ENCODE data around the gene AHRR. TPM values are rescaled to one million over a fixed set of nuclear protein-coding genes. Genes with fewer than 3 reads are reported as not detected.

Gene AHRR
- total RNA-seq, 1 donor = 22.5 TPM

DNA sequence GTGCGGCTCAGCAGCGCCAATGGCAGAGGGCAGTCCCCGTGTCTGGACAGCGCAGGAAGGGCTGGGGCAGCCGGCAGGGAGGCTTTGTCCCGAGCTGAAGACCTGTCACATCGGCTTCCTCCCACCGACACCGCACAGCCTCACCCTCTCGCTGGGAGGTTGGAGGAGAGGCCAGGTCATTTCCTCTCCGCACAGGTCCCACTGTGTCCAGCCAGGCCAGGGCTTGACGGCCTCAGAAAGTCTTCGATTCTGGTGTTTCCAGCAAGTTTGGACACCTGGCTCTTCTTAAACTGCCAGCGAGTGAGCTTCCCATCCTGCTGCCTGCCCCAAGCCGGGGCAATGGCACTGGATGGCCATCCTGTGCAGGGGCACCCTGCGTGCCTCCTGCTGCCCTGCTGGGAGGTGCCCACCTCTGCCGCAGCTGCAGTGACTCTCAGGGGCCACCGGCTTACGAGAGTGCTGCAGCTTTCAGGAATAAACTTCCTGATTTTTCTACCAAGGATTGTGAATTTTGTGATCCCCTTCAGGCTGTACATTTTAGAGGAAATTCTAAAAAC lies 33.9 kb downstream of the AHRR start:
- TF ChIP-seq, protein P1, sequence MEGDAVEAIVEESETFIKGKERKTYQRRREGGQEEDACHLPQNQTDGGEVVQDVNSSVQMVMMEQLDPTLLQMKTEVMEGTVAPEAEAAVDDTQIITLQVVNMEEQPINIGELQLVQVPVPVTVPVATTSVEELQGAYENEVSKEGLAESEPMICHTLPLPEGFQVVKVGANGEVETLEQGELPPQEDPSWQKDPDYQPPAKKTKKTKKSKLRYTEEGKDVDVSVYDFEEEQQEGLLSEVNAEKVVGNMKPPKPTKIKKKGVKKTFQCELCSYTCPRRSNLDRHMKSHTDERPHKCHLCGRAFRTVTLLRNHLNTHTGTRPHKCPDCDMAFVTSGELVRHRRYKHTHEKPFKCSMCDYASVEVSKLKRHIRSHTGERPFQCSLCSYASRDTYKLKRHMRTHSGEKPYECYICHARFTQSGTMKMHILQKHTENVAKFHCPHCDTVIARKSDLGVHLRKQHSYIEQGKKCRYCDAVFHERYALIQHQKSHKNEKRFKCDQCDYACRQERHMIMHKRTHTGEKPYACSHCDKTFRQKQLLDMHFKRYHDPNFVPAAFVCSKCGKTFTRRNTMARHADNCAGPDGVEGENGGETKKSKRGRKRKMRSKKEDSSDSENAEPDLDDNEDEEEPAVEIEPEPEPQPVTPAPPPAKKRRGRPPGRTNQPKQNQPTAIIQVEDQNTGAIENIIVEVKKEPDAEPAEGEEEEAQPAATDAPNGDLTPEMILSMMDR (IDR thresholded peaks at IDR 0.05; ENCODE audit: insufficient read depth, low read depth, low read length) = no peak
- H3K4me3 ChIP-seq (ENCODE audit: low read depth, low read length) = no peak overlapping the region
- no peak for DNase-seq (ENCODE audit: low read depth)

GRCh38 chr5:355958-356357 lies 34.4 kb downstream of the AHRR start:
- H3K4me3 ChIP-seq (ENCODE audit: low read depth, low read length) = no peak overlapping the region
- DNase-seq (ENCODE audit: low read depth) = no peak
- TF ChIP-seq, protein P1 (IDR thresholded peaks at IDR 0.05; ENCODE audit: insufficient read depth, low read depth, low read length) = no peak

- DNase-seq (ENCODE audit: low read depth) = no peak
- TF ChIP-seq, protein P1 (IDR thresholded peaks at IDR 0.05; ENCODE audit: insufficient read depth, low read depth, low read length) = no peak
- H3K4me3 ChIP-seq (ENCODE audit: low read depth, low read length) = no peak overlapping the region
Measured at GRCh38 chr5:359301-359897, 37.9 kb downstream of the AHRR start.

DNA sequence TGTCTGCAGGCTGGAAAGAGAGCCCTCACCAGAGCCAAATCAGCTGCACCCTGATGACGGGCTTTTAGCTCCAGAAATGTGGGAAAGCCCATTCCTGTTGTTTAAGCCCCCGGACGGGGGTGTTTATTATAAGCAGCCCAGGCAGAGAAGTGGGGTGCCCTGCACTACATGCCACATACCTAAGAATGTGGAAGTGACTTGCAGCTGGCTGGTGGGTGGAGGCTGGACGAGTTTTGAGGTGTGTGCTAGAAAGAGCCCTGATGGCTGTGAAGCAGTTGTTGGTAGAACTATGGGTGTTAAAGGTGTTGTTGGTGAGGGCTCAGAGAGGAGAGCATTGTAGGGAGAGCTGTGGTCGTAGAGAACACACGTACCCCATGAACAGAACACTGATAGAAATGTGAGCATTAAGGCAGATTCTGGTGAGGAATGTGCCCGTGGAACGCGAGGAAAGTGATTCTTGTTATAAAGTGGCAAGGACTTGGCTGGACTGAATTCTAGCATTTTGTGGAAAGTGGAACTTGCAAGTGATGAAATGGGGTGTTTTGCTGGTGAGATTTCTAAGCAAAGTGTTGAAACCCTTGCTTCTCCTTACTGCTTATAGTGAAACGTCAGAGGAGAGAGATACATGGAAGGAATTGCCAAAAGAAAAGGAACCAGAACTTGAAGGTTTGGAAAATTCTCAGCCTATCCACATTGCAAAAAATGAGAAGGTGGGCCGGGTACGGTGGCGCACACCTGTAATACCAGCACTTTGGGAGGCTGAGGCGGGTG lies 38.9 kb downstream of the AHRR start:
- H3K4me3 ChIP-seq (ENCODE audit: low read depth, low read length) = no peak overlapping the region
- no peak for DNase-seq (ENCODE audit: low read depth)
- TF ChIP-seq, protein P1 (IDR thresholded peaks at IDR 0.05; ENCODE audit: insufficient read depth, low read depth, low read length) = no peak

DNA sequence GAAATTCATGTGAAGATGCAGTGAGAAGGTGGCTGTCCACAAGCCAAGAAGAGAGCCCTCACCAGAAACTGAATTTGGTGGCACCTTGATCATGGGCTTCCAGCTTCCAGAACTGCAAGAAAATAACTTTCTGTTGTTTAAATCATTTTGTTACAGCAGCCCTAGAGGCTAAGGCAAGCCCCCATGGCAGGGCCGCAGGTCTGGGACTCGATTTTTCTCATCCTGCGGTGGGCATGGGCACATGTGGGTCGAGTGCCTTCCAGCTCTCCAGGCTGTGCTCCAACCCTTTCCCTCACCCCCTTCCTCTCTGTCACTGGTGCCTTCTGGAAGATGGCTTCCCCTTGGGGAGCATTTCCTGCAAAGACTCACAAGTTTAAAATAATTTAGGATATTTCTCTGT lies 40.7 kb downstream of the AHRR start:
- no peak for DNase-seq (ENCODE audit: low read depth)
- TF ChIP-seq, protein P1 (IDR thresholded peaks at IDR 0.05; ENCODE audit: insufficient read depth, low read depth, low read length) = no peak
- no peak overlapping the region for H3K4me3 ChIP-seq (ENCODE audit: low read depth, low read length)

GRCh38 chr5:362978-363765 lies 41.7 kb downstream of the AHRR start:
- TF ChIP-seq, protein P1 (IDR thresholded peaks at IDR 0.05; ENCODE audit: insufficient read depth, low read depth, low read length) = no peak
- DNase-seq (ENCODE audit: low read depth) = no peak
- H3K4me3 ChIP-seq (ENCODE audit: low read depth, low read length) = no peak overlapping the region

Measured in fibroblast of villous mesenchyme (primary cell).